GM21576 (cell line): ENCODE results near the gene BMAL1.
"Not testable (repeated sequence)": the region's sequence is repeated elsewhere in the genome, so short reads cannot be mapped to it uniquely, and the experiment has no call there.

Source experiments
- ATAC-seq: cut with Tn5 transposase; IDR thresholded peaks from one replicate; pipeline ENCODE4 v1.9.1; 2021; ENCODE audit warnings: mild to moderate bottlenecking, moderate library complexity; ENCODE audit not compliant: unreplicated experiment

The BMAL1 gene

DNA sequence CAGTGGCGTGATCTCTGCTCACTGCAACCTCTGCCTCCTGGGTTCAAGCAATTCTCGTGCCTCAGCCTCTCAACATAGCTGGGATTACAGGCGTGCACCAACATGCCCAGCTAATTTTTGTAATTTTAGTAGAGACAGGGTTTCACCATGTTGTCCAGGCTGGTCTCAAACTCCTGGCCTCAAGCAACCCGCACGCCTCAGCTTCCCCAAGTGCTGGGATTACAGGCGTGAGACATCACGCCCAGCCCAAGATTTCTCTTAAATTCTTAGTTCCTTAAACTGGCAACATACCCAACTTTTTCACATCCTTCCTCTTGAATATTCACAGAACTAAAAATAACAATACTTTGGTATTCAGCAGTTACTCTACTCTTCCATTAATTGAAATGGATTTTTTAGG, 159.2 kb downstream of the BMAL1 start:
- not testable (repeated sequence) for ATAC-seq
